SIG-M5 treated with dmso at 0.1 percent for 504 hours (cell line): ENCODE measurements around the gene WNT8A.
A peak's percentile ranks its signal among the peaks of the same experiment; 100 is the strongest.

Experiments used
- DNase-seq: peaks from one replicate; lab custom pipeline; 2025; ENCODE audit not compliant: unreplicated experiment; lab: John Stamatoyannopoulos, UW

Gene WNT8A

DNA sequence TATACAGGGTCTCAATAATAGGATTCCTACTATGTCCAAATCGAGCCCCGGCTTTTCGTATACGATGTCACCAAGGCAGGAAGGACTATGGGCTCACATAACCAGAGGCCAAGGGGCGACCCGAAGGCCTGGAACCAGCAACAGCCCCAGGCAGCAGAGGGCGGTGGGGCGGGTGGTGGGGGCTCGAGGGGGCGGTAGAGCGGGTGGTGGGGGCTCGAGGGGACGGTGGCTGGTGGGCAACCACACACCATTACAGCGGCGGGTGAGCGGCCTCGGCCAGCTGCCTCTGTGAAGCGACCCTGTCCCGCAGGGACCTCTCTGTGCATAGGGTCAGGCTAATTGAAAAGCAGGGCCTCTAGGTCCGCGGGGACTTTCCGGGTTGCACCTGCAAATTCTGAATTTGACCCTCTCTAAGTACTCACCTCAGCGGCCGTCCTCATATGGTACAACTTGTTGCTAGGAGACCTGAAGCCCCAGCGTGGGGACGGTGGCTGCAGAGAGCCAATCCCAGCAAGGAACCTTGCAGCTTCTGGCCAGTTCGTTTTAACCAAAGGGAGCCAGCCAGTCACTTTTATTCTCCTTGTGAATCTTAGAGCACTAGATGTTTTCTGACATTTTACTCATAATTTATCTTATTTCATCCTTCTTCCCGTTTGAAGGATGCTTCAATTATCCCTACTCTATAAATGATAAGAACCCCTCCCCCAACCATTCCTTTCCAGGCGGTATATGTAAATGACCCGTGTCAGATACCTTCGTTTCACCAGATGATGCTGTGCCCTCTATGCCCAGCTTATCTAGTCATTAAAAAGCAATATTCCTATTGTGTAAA lies 55.3 kb downstream of the WNT8A start, which contains the start of gene NME5:
Gene NME5 (minus strand): TSS at position 480 of the 832 bp plus-strand sequence. CDS start 648 bp downstream, outside the sequence.
- no peak for DNase-seq

DNA sequence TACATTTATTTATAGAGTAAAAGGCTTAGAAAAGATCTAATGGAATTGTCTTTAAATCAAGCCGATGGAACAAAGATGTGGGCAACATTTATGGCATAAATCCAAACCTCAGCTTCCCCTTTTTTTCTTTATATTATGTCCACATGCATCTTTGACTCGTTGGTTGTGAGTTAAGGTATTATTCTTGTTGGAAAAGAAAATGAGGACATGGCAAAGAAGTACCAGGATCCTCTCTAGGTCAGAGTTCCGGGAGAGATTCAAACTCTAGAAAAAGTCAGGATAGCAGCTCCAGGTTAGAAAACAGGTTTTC lies 55.9 kb downstream of the WNT8A start:
- peak; percentile 22 for DNase-seq

DNA sequence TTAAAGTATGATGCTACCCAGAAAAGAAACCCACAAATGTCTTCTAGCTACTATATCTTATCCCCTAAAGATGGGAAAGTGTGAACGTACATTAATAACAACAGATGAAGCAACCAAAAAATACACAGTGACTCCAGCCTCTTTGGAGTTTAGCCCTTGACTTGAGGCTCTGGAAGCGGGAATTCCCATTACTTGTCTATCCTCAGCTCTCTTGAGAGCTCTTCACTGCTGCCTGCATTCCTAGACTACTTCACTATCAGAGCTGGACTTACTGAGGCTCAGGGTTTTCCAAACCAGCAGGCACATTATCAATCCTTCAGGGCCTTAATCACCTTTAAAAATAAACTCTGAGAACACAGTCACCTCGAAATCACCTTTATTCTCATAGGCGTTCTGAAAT lies 56.4 kb downstream of the WNT8A start:
- DNase-seq = no peak
